GM23338 (cell line): ENCODE data around the gene SLC45A1. TPM values are rescaled to one million over a fixed set of nuclear protein-coding genes. Genes with fewer than 3 reads are reported as not detected.

Experiments
- ATAC-seq: fragments of 200-7000 bp; cut with Tn5 transposase; 3 replicates; pipeline ENCODE4 v1.9.1; 2020
- DNase-seq: peaks from one replicate; pipeline ENCODE4 v3.0.0-alpha.2; 2015; ENCODE audit warnings: low spot score
- H2AFZ ChIP-seq: fragments of 200-600 bp; sonication (generic); 2 replicates; pipeline ENCODE4 v1.8.0; 2016; ENCODE audit warnings: antibody characterized with exemption, mild to moderate bottlenecking, moderate library complexity
- H3F3A ChIP-seq: fragments of 200-600 bp; sonication (generic); replicated peaks from 2 replicates; pipeline ENCODE4 v1.8.0; 2017; ENCODE audit warnings: antibody characterized with exemption, mixed run types, low read depth
- H3K27ac ChIP-seq: fragments of 200-600 bp; sonication (generic); 2 replicates; pipeline ENCODE4 v1.6.1; 2016; ENCODE audit warnings: low read depth
- H3K27me3 ChIP-seq: fragments of 200-600 bp; sonication (generic); 2 replicates; pipeline ENCODE4 v1.8.0; 2016; ENCODE audit warnings: mild to moderate bottlenecking, mixed run types, moderate library complexity; ENCODE audit not compliant: insufficient read depth
- H3K36me3 ChIP-seq: fragments of 200-600 bp; sonication (generic); 2 replicates; pipeline ENCODE4 v1.8.0; 2016; ENCODE audit warnings: mild to moderate bottlenecking; ENCODE audit not compliant: insufficient read depth
- H3K4me1 ChIP-seq: fragments of 200-600 bp; sonication (generic); 2 replicates; pipeline ENCODE4 v1.8.0; 2016; ENCODE audit warnings: mild to moderate bottlenecking, moderate library complexity; ENCODE audit not compliant: insufficient read depth
- H3K4me2 ChIP-seq: fragments of 200-600 bp; sonication (generic); 2 replicates; pipeline ENCODE4 v1.7.1; 2017; ENCODE audit warnings: mixed run types
- H3K4me3 ChIP-seq: fragments of 200-600 bp; sonication (generic); 2 replicates; pipeline ENCODE4 v1.6.1; 2016; ENCODE audit warnings: mixed run types
- H3K79me2 ChIP-seq: fragments of 200-600 bp; sonication (generic); replicated peaks from 2 replicates; pipeline ENCODE4 v1.8.0; 2017; ENCODE audit warnings: mild to moderate bottlenecking; ENCODE audit not compliant: insufficient read depth
- H3K9me2 ChIP-seq: fragments of 200-600 bp; sonication (generic); 2 replicates; pipeline ENCODE4 v1.8.0; 2017; ENCODE audit not compliant: insufficient read depth
- H4K20me1 ChIP-seq: fragments of 200-600 bp; sonication (generic); replicated peaks from 2 replicates; pipeline ENCODE4 v1.8.0; 2017; ENCODE audit warnings: mild to moderate bottlenecking; ENCODE audit not compliant: insufficient read depth
- H3K27ac Mint-ChIP-seq: 2 replicates; pipeline ENCODE4 v1.8.0; 2020; ENCODE audit warnings: inconsistent platforms, mild to moderate bottlenecking, moderate library complexity, mixed read lengths
- H3K27me3 Mint-ChIP-seq: 3 replicates; pipeline ENCODE4 v1.8.0; 2022; ENCODE audit warnings: low read depth, mild to moderate bottlenecking, moderate library complexity, mixed read lengths, inconsistent platforms; ENCODE audit not compliant: insufficient read depth, poor library complexity
- H3K36me3 Mint-ChIP-seq: 3 replicates; pipeline ENCODE4 v1.8.0; 2021; ENCODE audit warnings: low read depth, mild to moderate bottlenecking, inconsistent platforms, moderate library complexity, mixed read lengths
- H3K4me1 Mint-ChIP-seq: 3 replicates; pipeline ENCODE4 v1.8.0; 2020; ENCODE audit warnings: mild to moderate bottlenecking, inconsistent platforms, mixed read lengths
- H3K4me3 Mint-ChIP-seq: 3 replicates; pipeline ENCODE4 v1.8.0; 2021; ENCODE audit warnings: moderate library complexity, mild to moderate bottlenecking, inconsistent platforms, mixed read lengths
- H3K9me3 Mint-ChIP-seq: 3 replicates; pipeline ENCODE4 v1.8.0; 2020; ENCODE audit warnings: moderate library complexity, mild to moderate bottlenecking, inconsistent platforms, mixed read lengths
- CREB1 ChIP-seq: fragments of 250-450 bp; sonication (Bioruptor Pico); IDR thresholded peaks from 2 replicates; pipeline ENCODE4 v1.5.0; 2020; ENCODE audit warnings: low read depth, mild to moderate bottlenecking, moderate library complexity
- EZH2 ChIP-seq: fragments of 200-600 bp; sonication (generic); IDR thresholded peaks from one replicate; pipeline ENCODE4 v1.8.0; 2017; ENCODE audit warnings: antibody characterized with exemption, mild to moderate bottlenecking, low read depth; ENCODE audit not compliant: unreplicated experiment
- EZH2phosphoT487 ChIP-seq: fragments of 200-600 bp; sonication (generic); IDR thresholded peaks from one replicate; pipeline ENCODE4 v1.8.1; 2018; ENCODE audit warnings: antibody characterized with exemption; ENCODE audit not compliant: unreplicated experiment
- JUNB ChIP-seq: IDR thresholded peaks from one replicate; pipeline ENCODE4 v1.6.1; 2016; ENCODE audit warnings: antibody characterized with exemption; ENCODE audit not compliant: unreplicated experiment
- NANOG ChIP-seq: IDR thresholded peaks from 2 replicates; pipeline ENCODE4 v1.6.1; 2016; ENCODE audit warnings: antibody characterized with exemption, borderline replicate concordance
- POLR2AphosphoS5 ChIP-seq: IDR thresholded peaks from 2 replicates; pipeline ENCODE4 v1.6.1; 2016; ENCODE audit warnings: antibody characterized with exemption, low read depth
- STAT1 ChIP-seq: IDR thresholded peaks from one replicate; pipeline ENCODE4 v1.6.1; 2016; ENCODE audit warnings: antibody characterized with exemption; ENCODE audit not compliant: unreplicated experiment
- ZNF114 ChIP-seq: fragments of 250-450 bp; sonication (Bioruptor Pico); IDR thresholded peaks from 2 replicates; pipeline ENCODE4 v1.5.0; 2020; ENCODE audit warnings: mild to moderate bottlenecking, moderate library complexity
- ZNF331 ChIP-seq: fragments of 250-450 bp; sonication (Bioruptor Pico); IDR thresholded peaks from 2 replicates; pipeline ENCODE4 v1.5.0; 2020; ENCODE audit warnings: low read depth, mild to moderate bottlenecking, moderate library complexity
- polyA plus RNA-seq: library from polyadenylated mRNA; unstranded; fragments of >200 nt; fragmentation: Nextera tagmentation; extraction: Ambion mirVana; gene quantifications from 2 replicates; pipeline ENCODE4 v1.2.1, GENCODE V29; 2016
- total RNA-seq: library from RNA; depleted of rRNA; stranded (reverse); fragments of >200 nt; shearing (Covaris generic); gene quantifications from 2 replicates; pipeline ENCODE4 v1.2.3, GENCODE V29; 2014
- TF ChIP-seq, protein P1 (sequence below): IDR thresholded peaks from one replicate; pipeline ENCODE4 v1.6.1; 2018; ENCODE audit warnings: antibody characterized with exemption; ENCODE audit not compliant: unreplicated experiment
- TF ChIP-seq, protein P2 (sequence below): fragments of 250-450 bp; sonication (Bioruptor Pico); IDR thresholded peaks from 2 replicates; pipeline ENCODE4 v1.5.0; 2020; ENCODE audit warnings: mild to moderate bottlenecking, moderate library complexity
- TF ChIP-seq, protein P3 (sequence below): IDR thresholded peaks from 2 replicates; pipeline ENCODE4 v1.6.1; 2016; ENCODE audit warnings: antibody characterized with exemption
- TF ChIP-seq, protein P4 (sequence below), 2 experiments: fragments of 200-600 bp in 1 of 2; sonication (generic) in 1 of 2; conservative IDR thresholded peaks; 2 replicates each; pipeline versions ENCODE4 v1.5.1 to v1.6.1; 2016 to 2017; ENCODE audit warnings: antibody characterized with exemption in 2 of 2, low read depth in 2 of 2, mild to moderate bottlenecking in 2 of 2, moderate library complexity in 1 of 2

Gene SLC45A1
- total and polyA plus RNA-seq, 2 experiments from 2014 or later, result 1.3 to 2.3 TPM

DNA sequence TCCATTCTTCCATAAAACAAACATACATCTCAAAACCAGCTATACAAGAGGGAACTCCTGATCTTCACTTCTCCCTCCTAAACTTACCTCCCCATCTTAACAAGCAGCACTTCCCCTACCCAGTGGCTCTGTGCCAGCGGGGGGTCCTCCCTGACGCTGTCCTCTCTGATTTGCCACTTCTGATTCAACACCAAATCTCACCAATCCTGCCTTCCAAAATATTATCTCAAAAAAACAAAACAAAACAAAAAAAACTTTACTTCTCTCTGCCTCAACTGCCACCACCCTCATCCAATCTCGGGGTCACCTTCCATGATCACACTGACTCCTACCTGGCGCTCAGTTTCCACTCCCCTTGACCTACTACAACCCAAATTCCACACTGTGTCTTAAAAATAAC is 72.8 kb downstream of the SLC45A1 start:
- H3K4me1 Mint-ChIP-seq, result peaks cover 39% of the 10 kb centered on the region
- no peaks in the 10 kb centered on the region for H3F3A ChIP-seq
- H3K36me3 ChIP-seq, result no peaks in the 10 kb centered on the region
- H3K9me3 Mint-ChIP-seq, result no peaks in the 10 kb centered on the region
- no peak overlapping the region for H2AFZ ChIP-seq
- no peak for TF ChIP-seq EZH2phosphoT487
- TF ChIP-seq EZH2, result no peak
- TF ChIP-seq, protein P1, sequence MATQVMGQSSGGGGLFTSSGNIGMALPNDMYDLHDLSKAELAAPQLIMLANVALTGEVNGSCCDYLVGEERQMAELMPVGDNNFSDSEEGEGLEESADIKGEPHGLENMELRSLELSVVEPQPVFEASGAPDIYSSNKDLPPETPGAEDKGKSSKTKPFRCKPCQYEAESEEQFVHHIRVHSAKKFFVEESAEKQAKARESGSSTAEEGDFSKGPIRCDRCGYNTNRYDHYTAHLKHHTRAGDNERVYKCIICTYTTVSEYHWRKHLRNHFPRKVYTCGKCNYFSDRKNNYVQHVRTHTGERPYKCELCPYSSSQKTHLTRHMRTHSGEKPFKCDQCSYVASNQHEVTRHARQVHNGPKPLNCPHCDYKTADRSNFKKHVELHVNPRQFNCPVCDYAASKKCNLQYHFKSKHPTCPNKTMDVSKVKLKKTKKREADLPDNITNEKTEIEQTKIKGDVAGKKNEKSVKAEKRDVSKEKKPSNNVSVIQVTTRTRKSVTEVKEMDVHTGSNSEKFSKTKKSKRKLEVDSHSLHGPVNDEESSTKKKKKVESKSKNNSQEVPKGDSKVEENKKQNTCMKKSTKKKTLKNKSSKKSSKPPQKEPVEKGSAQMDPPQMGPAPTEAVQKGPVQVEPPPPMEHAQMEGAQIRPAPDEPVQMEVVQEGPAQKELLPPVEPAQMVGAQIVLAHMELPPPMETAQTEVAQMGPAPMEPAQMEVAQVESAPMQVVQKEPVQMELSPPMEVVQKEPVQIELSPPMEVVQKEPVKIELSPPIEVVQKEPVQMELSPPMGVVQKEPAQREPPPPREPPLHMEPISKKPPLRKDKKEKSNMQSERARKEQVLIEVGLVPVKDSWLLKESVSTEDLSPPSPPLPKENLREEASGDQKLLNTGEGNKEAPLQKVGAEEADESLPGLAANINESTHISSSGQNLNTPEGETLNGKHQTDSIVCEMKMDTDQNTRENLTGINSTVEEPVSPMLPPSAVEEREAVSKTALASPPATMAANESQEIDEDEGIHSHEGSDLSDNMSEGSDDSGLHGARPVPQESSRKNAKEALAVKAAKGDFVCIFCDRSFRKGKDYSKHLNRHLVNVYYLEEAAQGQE, result no peak
- TF ChIP-seq, protein P2, sequence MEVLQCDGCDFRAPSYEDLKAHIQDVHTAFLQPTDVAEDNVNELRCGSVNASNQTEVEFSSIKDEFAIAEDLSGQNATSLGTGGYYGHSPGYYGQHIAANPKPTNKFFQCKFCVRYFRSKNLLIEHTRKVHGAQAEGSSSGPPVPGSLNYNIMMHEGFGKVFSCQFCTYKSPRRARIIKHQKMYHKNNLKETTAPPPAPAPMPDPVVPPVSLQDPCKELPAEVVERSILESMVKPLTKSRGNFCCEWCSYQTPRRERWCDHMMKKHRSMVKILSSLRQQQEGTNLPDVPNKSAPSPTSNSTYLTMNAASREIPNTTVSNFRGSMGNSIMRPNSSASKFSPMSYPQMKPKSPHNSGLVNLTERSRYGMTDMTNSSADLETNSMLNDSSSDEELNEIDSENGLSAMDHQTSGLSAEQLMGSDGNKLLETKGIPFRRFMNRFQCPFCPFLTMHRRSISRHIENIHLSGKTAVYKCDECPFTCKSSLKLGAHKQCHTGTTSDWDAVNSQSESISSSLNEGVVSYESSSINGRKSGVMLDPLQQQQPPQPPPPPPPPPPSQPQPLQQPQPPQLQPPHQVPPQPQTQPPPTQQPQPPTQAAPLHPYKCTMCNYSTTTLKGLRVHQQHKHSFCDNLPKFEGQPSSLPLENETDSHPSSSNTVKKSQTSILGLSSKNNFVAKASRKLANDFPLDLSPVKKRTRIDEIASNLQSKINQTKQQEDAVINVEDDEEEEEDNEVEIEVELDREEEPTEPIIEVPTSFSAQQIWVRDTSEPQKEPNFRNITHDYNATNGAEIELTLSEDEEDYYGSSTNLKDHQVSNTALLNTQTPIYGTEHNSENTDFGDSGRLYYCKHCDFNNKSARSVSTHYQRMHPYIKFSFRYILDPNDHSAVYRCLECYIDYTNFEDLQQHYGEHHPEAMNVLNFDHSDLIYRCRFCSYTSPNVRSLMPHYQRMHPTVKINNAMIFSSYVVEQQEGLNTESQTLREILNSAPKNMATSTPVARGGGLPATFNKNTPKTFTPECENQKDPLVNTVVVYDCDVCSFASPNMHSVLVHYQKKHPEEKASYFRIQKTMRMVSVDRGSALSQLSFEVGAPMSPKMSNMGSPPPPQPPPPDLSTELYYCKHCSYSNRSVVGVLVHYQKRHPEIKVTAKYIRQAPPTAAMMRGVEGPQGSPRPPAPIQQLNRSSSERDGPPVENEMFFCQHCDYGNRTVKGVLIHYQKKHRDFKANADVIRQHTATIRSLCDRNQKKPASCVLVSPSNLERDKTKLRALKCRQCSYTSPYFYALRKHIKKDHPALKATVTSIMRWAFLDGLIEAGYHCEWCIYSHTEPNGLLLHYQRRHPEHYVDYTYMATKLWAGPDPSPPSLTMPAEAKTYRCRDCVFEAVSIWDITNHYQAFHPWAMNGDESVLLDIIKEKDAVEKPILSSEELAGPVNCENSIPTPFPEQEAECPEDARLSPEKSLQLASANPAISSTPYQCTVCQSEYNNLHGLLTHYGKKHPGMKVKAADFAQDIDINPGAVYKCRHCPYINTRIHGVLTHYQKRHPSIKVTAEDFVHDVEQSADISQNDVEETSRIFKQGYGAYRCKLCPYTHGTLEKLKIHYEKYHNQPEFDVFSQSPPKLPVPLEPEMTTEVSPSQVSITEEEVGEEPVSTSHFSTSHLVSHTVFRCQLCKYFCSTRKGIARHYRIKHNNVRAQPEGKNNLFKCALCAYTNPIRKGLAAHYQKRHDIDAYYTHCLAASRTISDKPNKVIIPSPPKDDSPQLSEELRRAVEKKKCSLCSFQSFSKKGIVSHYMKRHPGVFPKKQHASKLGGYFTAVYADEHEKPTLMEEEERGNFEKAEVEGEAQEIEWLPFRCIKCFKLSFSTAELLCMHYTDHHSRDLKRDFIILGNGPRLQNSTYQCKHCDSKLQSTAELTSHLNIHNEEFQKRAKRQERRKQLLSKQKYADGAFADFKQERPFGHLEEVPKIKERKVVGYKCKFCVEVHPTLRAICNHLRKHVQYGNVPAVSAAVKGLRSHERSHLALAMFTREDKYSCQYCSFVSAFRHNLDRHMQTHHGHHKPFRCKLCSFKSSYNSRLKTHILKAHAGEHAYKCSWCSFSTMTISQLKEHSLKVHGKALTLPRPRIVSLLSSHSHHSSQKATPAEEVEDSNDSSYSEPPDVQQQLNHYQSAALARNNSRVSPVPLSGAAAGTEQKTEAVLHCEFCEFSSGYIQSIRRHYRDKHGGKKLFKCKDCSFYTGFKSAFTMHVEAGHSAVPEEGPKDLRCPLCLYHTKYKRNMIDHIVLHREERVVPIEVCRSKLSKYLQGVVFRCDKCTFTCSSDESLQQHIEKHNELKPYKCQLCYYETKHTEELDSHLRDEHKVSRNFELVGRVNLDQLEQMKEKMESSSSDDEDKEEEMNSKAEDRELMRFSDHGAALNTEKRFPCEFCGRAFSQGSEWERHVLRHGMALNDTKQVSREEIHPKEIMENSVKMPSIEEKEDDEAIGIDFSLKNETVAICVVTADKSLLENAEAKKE (CRISPR knock-in tag), result no peak
- TF ChIP-seq ZNF331 (CRISPR knock-in tag), result no peak
- no peak for TF ChIP-seq POLR2AphosphoS5
- TF ChIP-seq, protein P3, sequence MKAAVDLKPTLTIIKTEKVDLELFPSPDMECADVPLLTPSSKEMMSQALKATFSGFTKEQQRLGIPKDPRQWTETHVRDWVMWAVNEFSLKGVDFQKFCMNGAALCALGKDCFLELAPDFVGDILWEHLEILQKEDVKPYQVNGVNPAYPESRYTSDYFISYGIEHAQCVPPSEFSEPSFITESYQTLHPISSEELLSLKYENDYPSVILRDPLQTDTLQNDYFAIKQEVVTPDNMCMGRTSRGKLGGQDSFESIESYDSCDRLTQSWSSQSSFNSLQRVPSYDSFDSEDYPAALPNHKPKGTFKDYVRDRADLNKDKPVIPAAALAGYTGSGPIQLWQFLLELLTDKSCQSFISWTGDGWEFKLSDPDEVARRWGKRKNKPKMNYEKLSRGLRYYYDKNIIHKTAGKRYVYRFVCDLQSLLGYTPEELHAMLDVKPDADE, result no peak
- no peak for TF ChIP-seq STAT1
- TF ChIP-seq, protein P4, sequence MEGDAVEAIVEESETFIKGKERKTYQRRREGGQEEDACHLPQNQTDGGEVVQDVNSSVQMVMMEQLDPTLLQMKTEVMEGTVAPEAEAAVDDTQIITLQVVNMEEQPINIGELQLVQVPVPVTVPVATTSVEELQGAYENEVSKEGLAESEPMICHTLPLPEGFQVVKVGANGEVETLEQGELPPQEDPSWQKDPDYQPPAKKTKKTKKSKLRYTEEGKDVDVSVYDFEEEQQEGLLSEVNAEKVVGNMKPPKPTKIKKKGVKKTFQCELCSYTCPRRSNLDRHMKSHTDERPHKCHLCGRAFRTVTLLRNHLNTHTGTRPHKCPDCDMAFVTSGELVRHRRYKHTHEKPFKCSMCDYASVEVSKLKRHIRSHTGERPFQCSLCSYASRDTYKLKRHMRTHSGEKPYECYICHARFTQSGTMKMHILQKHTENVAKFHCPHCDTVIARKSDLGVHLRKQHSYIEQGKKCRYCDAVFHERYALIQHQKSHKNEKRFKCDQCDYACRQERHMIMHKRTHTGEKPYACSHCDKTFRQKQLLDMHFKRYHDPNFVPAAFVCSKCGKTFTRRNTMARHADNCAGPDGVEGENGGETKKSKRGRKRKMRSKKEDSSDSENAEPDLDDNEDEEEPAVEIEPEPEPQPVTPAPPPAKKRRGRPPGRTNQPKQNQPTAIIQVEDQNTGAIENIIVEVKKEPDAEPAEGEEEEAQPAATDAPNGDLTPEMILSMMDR (conservative IDR thresholded peaks at IDR 0.05; ENCODE audit: low read depth in 2 of 2), result no peak
- TF ChIP-seq ZNF114 (CRISPR knock-in tag), result no peak
- no peak for TF ChIP-seq JUNB
- no peak for TF ChIP-seq NANOG
- TF ChIP-seq CREB1 (CRISPR knock-in tag), result no peak
- H3K79me2 ChIP-seq, result peaks cover 96% of the 10 kb centered on the region
- no peaks in the 10 kb centered on the region for H3K27me3 ChIP-seq
- peaks cover 20% of the 10 kb centered on the region for H4K20me1 ChIP-seq
- H3K4me3 Mint-ChIP-seq, result no peak overlapping the region
- no peak overlapping the region for H3K4me2 ChIP-seq
- H3K27ac ChIP-seq, result no peak overlapping the region
- DNase-seq (no peak), ATAC-seq (no peak)
- no peak overlapping the region for H3K27ac Mint-ChIP-seq
- no peaks in the 10 kb centered on the region for H3K9me2 ChIP-seq
- H3K27me3 Mint-ChIP-seq, result peaks cover 2% of the 10 kb centered on the region
- H3K4me1 ChIP-seq, result peaks cover 20% of the 10 kb centered on the region
- H3K36me3 Mint-ChIP-seq, result peaks cover 15% of the 10 kb centered on the region
- no peak overlapping the region for H3K4me3 ChIP-seq
